Pericardium fibroblast (primary cell): ENCODE data around the gene TTC23L. TPM values are rescaled to one million over a fixed set of nuclear protein-coding genes. Genes with fewer than 3 reads are reported as not detected.

Source experiments
- total RNA-seq: library from RNA; depleted of rRNA; stranded (reverse); fragments of >200 nt; gene quantifications from 2 replicates; pipeline ENCODE4 v1.2.3, GENCODE V29; 2015

The TTC23L gene, protein sequence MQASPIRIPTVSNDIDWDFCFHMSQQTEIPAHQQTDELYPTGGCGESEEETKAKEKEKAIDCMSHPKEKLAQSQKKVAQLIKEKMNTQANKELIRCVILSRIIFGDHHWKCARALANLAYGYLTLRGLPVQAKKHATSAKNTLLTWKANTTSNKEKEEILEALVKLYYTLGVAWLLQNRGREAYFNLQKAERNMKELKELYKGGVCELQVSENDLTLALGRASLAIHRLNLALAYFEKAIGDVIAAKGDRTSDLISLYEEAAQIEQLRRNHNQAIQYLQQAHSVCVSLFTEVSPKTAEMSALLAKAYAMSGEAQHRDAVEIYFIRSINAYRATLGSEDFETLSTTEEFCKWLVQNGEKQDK
- total RNA-seq: under 0.01 TPM in 1 of 2 replicates, not detected in the other

GRCh38 chr5:34838785-34839714 is at the start of gene TTC23L:
Gene TTC23L, plus strand, starts transcription at chr5:34839164. Its CDS starts 1,508 bp downstream, at chr5:34840672.

DNA sequence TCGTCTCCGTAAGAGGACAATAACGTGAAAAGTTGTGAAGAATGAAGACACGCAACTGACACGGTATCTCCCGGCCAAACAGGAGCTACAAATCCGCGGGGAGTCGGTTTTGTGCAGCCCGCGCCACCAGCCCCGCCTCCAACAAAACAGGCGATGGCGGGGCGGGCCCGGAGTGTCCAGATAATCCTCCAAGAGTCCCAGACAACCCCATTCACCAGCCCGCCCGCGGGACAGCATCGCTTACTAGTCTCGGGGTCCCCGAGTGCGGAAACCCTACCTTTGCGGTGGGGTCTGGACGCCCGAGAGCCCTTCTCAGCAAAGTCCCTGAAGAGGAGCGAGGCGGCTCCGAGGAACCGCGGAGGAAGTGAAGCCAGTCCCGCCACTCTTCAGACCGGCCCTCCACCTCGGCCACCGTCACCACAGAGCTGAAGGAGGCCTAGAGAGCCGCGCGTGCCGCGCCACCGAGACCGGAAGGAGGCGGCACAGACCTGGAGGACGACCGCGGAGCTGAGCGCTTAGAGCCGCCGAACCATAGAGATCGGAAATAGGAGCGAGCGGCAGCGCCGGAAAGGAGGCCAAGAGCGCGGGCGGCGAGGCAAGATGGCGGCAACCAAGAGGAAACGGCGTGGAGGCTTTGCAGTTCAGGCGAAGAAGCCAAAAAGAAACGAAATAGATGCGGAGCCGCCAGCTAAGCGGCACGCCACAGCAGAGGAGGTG is 76.3 kb downstream of the TTC23L start, which contains the start of the genes BRIX1 and RAD1:
TSS of gene BRIX1 (plus strand) at position 573 of the 717 bp plus-strand sequence. CDS start at position 601, 28 bp downstream.
TSS of gene RAD1 (minus strand) at position 366 of the 717 bp plus-strand sequence. CDS start 612 bp downstream, outside the sequence.

GRCh38 chr5:34929134-34929719 is 90.3 kb downstream of the TTC23L start, which contains the start of gene DNAJC21:
Gene DNAJC21, plus strand, starts transcription at chr5:34929559. Its CDS starts 261 bp downstream, at chr5:34929820.

Other genes with a start within 250 kb of the TTC23L start
- gene RAI14, start 182.8 kb upstream of the TTC23L start, total RNA-seq: 47.7 and 105 TPM in 2 replicates
- 15.2 and 28.2 TPM in 2 replicates for gene RAD1, start 76.3 kb downstream of the TTC23L start, total RNA-seq
- 15.5 and 29.2 TPM in 2 replicates for gene BRIX1, start 76.5 kb downstream of the TTC23L start, total RNA-seq
- 16.7 and 17.2 TPM in 2 replicates for gene DNAJC21, start 90.4 kb downstream of the TTC23L start, total RNA-seq
- not detected in 2 replicates for gene AGXT2, start 208.8 kb downstream of the TTC23L start, total RNA-seq